ENCODE results near the gene GAL3ST2.
"Not testable (repeated sequence)": the region's sequence is repeated elsewhere in the genome, so short reads cannot be mapped to it uniquely, and the experiment has no call there.

GAL3ST2 gene

GRCh38 chr2:241820625-241821384 is 44.2 kb downstream of the GAL3ST2 start:
- peak; percentile 17 for DNase-seq (ENCODE audit: low spot score)

- DNase-seq (ENCODE audit: low spot score): peak; percentile 20
Observed at GRCh38 chr2:241821460-241822263, 45.0 kb downstream of the GAL3ST2 start.

DNA sequence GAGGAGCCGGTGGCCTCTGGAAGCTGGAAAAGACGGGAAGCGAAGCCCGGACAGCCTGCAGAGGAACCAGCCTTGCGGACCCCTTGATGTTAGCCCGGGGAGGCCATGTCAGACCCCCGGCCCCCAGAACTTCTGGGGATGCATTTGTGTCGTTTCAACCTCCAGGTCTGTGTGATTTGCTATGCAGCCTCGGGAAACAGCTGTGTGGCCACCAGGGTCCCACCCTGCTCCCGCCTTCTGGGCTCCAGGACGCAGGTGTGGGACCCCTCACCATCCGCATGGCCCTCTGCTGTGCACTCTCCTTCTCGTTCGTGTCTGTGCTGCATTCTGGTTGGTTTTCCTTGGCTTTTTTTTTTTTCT is 45.6 kb downstream of the GAL3ST2 start:
- peak; percentile 25 for DNase-seq (ENCODE audit: low spot score)

DNA sequence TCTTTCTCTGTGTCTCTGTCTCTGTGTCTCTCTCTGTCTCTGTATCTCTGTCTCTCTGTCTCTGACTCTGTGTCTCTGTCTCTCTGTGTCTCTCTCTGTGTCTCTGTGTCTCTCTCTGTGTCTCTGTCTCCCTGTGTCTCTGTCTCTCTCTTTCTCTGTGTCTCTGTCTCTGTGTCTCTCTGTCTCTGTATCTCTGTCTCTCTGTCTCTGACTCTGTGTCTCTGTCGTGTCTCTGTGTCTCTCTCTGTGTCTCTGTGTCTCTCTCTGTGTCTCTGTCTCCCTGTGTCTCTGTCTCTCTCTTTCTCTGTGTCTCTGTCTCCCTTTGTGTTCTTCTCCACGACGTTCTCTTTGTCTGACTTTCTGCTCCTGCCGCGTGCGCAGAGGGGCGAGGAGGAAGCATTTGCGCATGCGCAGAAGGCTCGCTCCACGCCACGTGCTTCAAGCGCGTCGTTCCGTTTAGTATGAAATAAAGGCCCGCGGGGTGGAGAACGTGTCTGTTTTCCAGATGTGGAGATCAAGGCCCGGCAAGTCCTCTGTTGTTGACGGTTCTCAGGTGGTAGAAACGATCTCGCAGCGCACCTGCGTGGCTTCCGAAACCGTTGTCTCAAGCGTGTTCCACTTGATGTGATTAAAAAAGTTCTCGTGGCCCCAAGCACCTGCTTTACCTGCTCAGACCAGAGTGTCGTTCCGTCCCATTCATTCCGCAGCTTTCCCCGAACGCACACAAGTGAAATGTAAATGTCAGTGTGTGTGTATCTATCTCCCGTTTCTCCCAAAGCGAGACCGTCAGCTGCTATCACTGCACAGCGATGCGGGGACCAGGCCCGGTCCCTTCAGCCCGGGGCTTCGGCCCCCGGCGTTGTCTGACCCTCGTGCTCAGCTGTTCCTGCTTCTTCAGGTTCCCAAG is 47.2 kb downstream of the GAL3ST2 start:
- peak; percentile 59 for DNase-seq (ENCODE audit: low spot score)

DNA sequence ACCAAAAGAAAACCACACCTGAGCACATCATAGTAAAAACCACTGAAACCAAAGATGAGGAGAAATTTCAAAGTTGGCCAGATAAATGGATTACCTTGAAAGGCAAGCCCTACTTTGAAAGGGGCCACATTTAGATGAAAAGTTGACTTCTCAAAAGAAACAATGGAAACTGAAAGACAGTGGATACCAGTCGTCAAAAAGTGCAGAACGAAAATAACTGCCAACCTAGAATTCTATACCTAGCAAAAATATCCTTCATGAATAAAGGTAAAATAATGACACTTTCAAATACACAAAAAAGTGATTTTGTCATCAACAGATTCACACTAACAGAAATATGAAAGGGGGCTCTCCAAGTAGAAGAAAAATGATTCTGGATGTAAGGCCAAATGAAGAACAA is 50.8 kb downstream of the GAL3ST2 start:
- no peak for DNase-seq (ENCODE audit: low spot score)

DNA sequence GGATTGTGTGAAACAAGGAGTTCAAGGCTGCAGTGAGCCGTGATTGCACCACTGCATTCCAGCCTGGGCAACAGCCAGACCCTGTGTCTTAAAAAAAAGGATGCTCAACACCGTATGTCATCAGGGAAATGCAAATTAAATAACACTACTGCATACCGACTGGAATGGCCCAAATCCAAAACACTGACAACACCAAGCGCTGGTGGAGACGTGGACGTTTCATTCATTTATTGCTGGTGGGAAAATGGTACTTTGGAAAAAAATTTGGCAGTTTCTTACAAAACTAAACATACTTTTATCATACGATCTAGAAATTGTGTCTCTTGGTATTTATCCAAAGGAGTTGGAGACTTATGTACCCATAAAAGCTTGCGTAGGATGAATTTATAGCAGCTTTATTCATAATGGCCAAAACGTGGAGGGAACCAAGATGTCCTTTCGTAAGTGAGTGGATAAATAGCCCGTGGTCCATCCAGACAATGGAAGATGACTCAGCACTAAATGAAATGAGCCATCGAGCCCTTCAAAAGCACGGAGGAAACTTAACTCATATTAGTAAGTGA is 56.6 kb downstream of the GAL3ST2 start:
- DNase-seq (ENCODE audit: low spot score): no peak

DNA sequence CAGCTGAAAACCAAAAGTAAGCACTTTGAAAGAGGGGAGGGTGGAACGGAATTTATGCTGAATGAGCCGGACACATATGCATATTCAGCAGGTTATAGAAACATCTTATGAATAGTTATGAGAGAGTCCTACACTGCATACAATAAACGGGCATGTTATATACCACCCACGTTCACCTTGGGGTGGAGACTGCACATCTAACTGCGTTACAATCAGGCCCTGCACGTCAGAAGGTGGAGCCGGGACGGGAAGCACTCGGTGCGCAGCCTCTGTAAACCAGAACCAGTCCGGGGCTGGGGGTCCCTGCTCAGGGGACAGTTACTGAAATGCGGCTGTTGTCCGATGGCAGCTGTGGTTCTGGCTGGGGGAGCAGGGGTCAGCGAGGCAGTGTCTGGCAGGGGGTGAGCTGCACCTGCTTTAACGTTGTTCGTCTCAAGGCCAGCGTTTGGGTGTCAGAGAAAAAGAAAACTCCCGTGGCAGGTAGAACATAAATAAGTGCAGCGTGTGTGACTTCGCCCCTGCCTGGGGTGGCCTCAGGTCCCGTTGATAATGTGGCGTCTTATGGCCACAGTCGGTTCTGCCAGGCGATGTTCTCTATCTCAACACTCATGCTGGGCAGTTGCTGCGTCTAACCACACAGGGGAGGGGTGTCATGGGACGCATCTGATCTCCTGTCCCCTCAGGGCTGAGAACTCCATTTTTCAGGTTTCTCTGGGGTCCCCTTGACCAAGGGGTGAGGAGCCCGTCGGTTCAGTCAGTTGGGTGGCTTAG is 57.3 kb downstream of the GAL3ST2 start:
- DNase-seq (ENCODE audit: low spot score): not testable (repeated sequence)

DNA sequence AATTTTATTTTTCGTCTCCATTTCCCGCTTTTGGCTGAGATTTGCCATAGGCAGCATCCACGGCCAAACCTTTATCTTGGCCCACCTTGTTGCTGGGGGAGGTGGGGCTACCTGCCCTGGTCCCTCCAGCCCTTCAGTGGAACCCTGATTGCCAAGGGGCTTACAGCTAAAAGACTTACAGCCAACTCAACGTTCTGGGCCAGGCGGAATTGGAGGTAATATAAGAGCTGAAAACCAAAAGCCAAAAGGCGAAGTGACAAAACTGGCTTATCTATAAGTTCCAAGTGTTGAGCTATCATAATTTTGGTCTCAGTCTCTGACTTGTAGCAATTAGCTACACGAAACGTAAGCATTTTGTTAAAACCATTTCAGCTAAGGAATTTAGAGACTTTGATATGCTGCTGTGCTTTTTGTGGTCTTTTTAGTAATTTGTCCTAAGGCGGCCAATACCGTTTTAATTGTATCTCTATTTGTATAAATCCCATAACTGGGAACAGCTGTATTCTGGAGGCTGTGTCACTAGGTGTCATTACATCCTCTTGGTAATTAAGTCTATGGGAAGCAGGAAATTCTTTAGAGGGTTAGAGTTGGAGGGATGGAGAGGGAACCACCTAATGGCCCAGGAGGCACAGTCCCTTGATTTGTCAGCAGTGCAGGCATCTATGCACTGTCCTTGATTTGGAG is 58.0 kb downstream of the GAL3ST2 start:
- DNase-seq (ENCODE audit: low spot score): no peak

- no peak for DNase-seq (ENCODE audit: low spot score)
Observed at GRCh38 chr2:241835611-241836010, 59.0 kb downstream of the GAL3ST2 start.

- DNase-seq (ENCODE audit: low spot score): no peak
Observed at GRCh38 chr2:241836292-241836691, 59.7 kb downstream of the GAL3ST2 start.

- DNase-seq (ENCODE audit: low spot score): no peak
Observed at GRCh38 chr2:241837197-241837965, 60.8 kb downstream of the GAL3ST2 start.

GRCh38 chr2:241841181-241842066 is 64.8 kb downstream of the GAL3ST2 start:
- DNase-seq (ENCODE audit: low spot score): peak; percentile 14

DNA sequence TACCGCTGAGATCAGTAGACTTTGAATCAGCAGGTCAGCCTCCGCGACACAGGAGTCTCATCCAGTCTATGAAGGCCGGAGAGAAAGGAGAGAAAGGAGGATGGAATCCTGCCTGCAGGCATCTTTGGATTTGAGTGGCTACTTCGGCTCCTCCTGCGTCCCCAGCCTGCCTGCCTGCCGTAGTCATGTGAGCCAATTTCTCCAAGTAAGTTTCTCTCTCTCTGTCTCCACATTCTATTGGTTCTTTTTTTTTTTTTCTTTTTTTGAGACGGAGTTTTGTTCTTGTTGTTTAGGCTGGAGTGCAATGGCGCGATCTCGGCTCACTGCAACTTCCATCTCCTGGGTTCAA is 65.4 kb downstream of the GAL3ST2 start:
- DNase-seq (ENCODE audit: low spot score): no peak

GRCh38 chr2:241842620-241843211 is 66.1 kb downstream of the GAL3ST2 start:
- peak; percentile 27 for DNase-seq (ENCODE audit: low spot score)

GRCh38 chr2:241843321-241844065 is 66.9 kb downstream of the GAL3ST2 start:
- peak; percentile 22 for DNase-seq (ENCODE audit: low spot score)

DNA sequence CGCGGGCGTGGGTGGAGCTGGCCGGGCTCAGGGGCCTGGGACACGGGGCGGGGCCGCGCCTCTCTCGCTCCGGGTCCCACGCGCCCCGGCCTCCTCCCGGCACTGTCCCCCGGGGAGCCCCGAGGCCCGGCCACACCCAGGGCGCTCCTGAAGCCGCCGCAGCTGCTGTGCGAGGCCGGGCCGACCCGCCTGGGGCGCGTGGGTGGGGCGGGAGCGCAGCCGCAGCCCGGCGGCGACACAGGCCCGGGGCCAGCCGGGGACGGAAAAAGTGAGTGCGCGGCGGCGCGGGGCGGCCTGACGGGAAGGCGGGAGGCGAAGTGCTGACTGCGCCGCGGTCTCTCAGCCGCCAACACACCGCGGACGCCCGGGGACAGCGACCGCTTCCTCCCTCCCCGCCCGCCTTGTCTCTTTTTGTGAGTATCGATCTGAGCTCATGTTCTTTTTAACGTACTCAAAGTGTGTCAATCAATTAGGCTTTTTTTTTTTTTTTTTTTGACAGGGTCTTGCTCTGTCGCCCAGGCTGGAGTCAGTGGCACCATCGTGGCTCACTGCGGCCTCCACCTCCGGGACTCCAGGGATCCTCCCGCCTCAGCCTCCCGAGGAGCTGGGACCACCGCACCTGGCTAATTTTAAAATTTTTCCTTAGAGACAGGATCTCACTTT is 67.6 kb downstream of the GAL3ST2 start:
- DNase-seq (ENCODE audit: low spot score): peak; percentile 68

Data from D341Med (cell line).